Sigmoid colon (tissue), 4 donors: ENCODE data around the gene DMRTC2.

Experiments
- POLR2AphosphoS5 ChIP-seq, 4 donors: sonication (generic); formaldehyde crosslinking; IDR thresholded peaks; one replicate each; pipeline ENCODE4 v1.6.1; 2017; ENCODE audit warnings: antibody characterized with exemption in 4 of 4
- TF ChIP-seq, protein P1 (sequence below), 4 experiments: fragments of 450-650 bp in 3 of 4; fragments of 200-600 bp in 1 of 4; IDR thresholded peaks; one replicate each; pipeline ENCODE4 v1.5.1; 2016 to 2019; ENCODE audit warnings: antibody characterized with exemption in 4 of 4, mild to moderate bottlenecking in 3 of 4, moderate library complexity in 2 of 4

DNA sequence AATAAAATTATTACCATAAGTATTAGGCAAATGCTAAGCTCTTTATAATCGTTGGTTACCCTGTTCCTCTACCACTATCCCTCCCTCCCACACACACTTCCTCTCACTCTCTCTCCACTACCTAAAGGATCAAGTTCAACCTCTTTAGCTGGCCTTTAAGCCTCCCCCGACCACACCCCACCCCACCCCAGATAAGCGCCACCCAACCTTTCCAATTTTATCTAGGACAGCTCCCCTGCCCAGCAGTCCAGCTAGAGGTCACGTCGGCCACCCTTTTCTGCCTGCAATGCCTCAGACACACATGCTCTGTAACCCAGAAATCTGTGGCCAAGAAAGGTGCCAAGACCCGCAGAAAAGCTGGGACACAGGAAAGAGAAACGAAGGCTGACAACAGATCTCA lies 1.5 kb upstream of the DMRTC2 start:
- TF ChIP-seq, protein P1, sequence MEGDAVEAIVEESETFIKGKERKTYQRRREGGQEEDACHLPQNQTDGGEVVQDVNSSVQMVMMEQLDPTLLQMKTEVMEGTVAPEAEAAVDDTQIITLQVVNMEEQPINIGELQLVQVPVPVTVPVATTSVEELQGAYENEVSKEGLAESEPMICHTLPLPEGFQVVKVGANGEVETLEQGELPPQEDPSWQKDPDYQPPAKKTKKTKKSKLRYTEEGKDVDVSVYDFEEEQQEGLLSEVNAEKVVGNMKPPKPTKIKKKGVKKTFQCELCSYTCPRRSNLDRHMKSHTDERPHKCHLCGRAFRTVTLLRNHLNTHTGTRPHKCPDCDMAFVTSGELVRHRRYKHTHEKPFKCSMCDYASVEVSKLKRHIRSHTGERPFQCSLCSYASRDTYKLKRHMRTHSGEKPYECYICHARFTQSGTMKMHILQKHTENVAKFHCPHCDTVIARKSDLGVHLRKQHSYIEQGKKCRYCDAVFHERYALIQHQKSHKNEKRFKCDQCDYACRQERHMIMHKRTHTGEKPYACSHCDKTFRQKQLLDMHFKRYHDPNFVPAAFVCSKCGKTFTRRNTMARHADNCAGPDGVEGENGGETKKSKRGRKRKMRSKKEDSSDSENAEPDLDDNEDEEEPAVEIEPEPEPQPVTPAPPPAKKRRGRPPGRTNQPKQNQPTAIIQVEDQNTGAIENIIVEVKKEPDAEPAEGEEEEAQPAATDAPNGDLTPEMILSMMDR (IDR thresholded peaks at IDR 0.05) = no peak
- TF ChIP-seq POLR2AphosphoS5 (IDR thresholded peaks at IDR 0.05) = no peak
